ENCODE data around the gene DOCK2.

DNA sequence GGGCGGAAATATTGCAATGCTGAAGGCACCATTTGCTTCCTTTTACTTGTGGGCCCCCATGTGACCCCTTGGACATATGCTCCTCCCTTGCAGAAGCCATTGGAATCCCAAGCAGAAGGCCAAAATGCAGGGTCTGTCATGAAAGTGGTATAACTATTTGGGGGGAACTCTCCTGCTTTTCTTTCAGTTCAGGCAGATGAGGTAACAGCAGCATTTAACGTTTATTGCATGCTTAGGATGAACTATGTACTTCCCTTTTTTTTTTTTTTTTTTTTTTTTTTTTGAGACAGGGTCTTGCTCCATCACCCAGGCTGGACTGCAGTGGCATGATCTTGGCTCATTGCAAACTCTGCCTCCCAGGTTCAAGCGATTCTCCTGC lies 476.4 kb downstream of the DOCK2 start:
- TF ChIP-seq CTCF (conservative IDR thresholded peaks at IDR 0.05 in 1 of 2, IDR thresholded peaks at IDR 0.05 in 1 of 2; ENCODE audit: low read depth in 1 of 2, low read length in 2 of 2), result no peak
- TF ChIP-seq EZH2 (IDR thresholded peaks at IDR 0.05; ENCODE audit: low read length, missing control alignments), result no peak

Data from fibroblast of lung (primary cell).